Femur (tissue), 1 donor: ENCODE measurements around the gene NF1.
"Not testable (repeated sequence)": the region's sequence is repeated elsewhere in the genome, so short reads cannot be mapped to it uniquely, and the experiment has no call there.

Experiments
- DNase-seq: peaks from one replicate; pipeline ENCODE4 v3.0.0-alpha.2; 2017

The NF1 gene

GRCh38 chr17:31131299-31131698 is 36.5 kb downstream of the NF1 start:
- DNase-seq = no peak

GRCh38 chr17:31132977-31133376 is 38.2 kb downstream of the NF1 start:
- DNase-seq = no peak

DNA sequence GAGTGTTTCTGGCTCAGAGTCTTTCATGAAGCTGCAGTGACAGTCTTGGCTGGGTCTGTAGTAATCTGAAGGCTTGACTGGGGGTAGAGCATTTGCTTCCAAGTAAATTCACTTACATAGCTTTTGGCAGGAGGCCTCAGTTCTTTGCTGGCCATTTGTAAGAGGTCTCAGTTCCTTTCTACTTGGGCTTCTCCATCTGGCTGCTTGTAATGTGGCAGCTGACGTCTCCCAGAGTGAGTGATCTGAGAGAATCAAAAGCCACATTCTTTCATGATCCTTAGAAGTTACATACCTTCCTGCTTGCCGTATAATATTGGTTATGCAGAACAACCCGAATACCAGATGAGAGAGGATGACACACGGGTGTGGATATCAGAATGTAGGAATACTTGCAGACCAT is 39.8 kb downstream of the NF1 start:
- peak; percentile 33 for DNase-seq

GRCh38 chr17:31136319-31136718 is 41.5 kb downstream of the NF1 start:
- DNase-seq = no peak

DNA sequence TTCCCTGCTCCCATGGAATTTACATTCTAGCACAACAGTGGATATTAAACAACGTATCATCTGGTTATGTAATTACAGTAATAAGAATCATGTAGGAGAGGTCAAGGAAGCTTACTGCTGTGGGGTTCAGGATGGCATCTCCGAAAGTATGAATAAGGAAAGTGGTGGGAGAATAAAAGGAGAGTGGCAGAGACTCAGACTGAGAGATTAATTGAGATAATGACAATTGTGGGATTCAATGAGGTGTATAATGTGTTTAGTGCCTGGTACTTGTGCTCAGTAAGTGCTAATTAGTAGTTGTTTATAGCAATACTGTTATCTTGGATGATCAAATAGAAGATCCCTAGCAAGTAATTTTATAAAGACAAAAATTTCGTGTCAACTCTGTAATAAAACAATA is 45.3 kb downstream of the NF1 start:
- no peak for DNase-seq

DNA sequence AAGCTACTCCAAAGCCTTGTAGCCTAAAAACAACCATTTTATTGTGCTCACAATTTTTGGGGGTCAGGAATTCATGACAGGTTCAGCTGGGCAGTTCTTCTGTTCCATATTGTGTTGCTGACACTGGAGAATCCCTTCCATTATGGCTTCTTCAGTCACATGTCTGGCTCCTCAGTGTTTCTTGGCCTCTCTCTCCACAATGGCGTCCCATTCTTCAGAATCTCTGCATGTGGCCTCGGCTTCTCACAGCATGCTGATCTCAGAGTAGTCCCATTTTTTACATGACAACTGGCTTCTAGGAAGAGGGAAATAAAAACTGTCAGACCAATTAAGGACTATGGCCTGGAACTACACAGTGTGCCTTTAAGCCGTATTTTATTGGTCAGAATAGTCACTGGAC is 49.7 kb downstream of the NF1 start:
- no peak for DNase-seq

GRCh38 chr17:31144836-31145235 is 50.1 kb downstream of the NF1 start:
- no peak for DNase-seq

- DNase-seq = no peak
Measured at GRCh38 chr17:31147507-31148202, 52.9 kb downstream of the NF1 start.

DNA sequence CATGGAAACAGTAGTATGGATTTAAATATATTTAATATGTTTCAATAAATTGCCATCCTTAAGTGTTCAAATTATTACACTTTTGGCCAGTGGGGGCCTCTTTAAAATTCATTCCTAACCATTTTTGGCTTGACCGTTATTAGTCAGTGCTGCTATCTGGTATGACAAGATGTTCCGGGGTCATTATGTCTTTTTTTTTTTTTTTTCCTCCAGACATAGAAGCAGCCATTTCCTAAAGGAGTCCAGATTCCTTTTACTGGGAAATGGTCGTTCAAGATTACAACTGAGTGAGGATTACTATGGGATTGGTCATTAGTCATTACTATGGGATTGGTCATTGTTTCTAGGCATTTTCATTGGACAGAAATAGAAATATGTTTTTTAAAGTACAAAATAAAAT is 53.4 kb downstream of the NF1 start:
- DNase-seq = no peak

DNA sequence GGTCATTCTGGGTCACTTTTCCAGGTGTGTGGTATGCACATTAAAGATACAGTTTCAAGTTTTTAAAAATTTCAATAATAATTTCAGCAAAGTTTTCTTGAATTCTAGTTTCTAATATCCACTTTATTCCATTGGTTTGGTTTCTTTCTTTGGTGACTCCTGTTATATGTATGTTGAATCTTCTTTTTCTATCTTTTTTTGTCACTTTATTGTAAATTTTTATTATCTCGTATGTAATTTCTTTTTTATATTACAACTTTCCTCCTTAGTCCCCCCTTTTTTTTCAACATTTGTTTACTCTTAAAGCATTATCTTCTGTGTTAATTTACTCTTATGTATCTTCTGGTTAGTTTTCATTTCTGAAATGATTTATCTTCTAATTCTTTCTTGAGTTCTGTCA is 57.5 kb downstream of the NF1 start:
- no peak for DNase-seq

- DNase-seq = no peak
Measured at GRCh38 chr17:31155208-31155810, 60.5 kb downstream of the NF1 start.

- no peak for DNase-seq
Measured at GRCh38 chr17:31156326-31156725, 61.5 kb downstream of the NF1 start.

GRCh38 chr17:31156864-31157263 is 62.1 kb downstream of the NF1 start:
- DNase-seq = not testable (repeated sequence)

GRCh38 chr17:31158746-31159377 is 64.1 kb downstream of the NF1 start:
- DNase-seq = no peak

DNA sequence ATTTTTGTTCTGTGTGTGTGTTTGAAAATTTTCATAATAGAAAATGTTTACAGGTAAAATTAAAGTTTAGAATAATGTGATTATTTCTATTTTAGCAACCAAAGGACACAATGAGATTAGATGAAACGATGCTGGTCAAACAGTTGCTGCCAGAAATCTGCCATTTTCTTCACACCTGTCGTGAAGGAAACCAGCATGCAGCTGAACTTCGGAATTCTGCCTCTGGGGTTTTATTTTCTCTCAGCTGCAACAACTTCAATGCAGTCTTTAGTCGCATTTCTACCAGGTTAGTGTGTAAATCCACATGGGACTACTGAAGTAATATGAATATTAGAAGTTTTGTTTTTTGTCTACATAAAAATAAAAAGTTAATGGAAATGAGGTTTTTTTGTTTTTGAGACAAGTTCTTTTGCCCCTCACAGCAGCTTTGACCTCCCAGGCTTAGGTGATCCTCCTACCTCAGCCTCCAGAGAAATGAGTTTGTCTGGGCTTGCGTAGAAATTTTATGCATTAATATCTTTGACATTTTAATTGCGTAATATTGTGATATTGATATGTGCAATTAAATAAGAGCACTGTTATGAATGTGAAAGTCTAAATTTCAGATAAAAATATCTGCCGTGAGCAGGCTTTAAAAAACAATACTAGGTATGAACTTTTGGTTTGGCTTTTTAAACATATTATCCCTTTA is 68.5 kb downstream of the NF1 start:
- DNase-seq = no peak

- DNase-seq = no peak
Measured at GRCh38 chr17:31167111-31167510, 72.3 kb downstream of the NF1 start.

- no peak for DNase-seq
Measured at GRCh38 chr17:31171701-31172100, 76.9 kb downstream of the NF1 start.

GRCh38 chr17:31172388-31172787 is 77.6 kb downstream of the NF1 start:
- no peak for DNase-seq

- no peak for DNase-seq
Measured at GRCh38 chr17:31174215-31174614, 79.4 kb downstream of the NF1 start.

DNA sequence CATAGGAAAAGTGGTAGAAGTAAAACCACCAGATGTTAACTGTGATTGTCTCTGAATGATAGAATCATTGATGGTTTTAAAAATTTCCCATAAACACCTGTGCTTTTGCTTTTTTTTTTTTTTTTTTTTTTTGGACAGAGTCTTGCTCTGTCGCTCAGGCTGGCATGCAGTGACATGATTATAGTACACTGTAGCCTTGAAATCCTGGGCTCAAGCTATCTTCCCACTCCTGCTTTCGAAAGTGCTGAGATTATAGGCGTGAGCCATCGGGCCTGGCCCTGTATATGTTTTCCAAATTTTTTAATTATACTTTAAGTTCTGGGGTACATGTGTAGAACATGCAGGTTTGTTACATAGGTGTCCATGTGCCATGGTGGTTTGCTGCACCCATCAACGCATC is 80.5 kb downstream of the NF1 start:
- DNase-seq = no peak

DNA sequence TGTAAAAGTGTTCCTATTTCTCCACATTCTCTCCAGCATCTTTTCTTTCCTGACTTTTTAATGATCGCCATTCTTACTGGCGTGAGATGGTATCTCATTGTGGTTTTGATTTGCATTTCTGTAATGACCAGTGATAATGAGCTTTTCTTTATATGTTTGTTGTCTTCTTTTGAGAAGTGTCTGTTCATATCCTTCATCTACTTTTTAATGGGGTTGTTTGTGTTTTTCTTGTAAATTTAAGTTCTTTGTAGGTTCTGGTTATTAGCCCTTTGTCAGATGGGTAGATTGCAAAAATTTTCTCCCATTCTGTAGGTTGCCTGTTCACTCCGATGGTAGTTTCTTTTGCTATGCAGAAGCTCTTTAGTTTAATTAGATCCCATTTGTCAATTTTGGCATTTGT is 81.4 kb downstream of the NF1 start:
- DNase-seq = not testable (repeated sequence)

- DNase-seq = not testable (repeated sequence)
Measured at GRCh38 chr17:31178951-31179350, 84.2 kb downstream of the NF1 start.

- no peak for DNase-seq
Measured at GRCh38 chr17:31195305-31195704, 100.5 kb downstream of the NF1 start.

GRCh38 chr17:31198026-31198425 is 103.2 kb downstream of the NF1 start:
- no peak for DNase-seq
